Measurements from ENCODE around the gene GATA1. TPM values are rescaled to one million over a fixed set of nuclear protein-coding genes. Genes with fewer than 3 reads are reported as not detected.

Gene GATA1
- total and polyA plus RNA-seq, 10 of the 15 experiments (the other 5 are each of a cell fraction or from before 2014, with no cell fraction given) = 0.24 to 0.36 TPM; not detected in 8

- intact Hi-C loops (cut with micrococcal nuclease; ENCODE audit: unreplicated experiment) (no loop called here), in situ Hi-C loops (cut with MboI) (no loop called here)
- RAD21 ChIA-PET (ENCODE audit: unreplicated experiment) = no interaction called here
- WGBS (ENCODE audit: insufficient coverage, insufficient replicate concordance, low lambda C conversion rate, missing lambda C conversion rate) = 47% methylated on average over 9 of the region's 9 CpGs
- no peak for TF ChIP-seq RELB (IDR thresholded peaks at IDR 0.05; ENCODE audit: low read depth)
- no peak for TF ChIP-seq CHD2 (IDR thresholded peaks at IDR 0.05; ENCODE audit: borderline replicate concordance, low read depth, low read length)
- no peak for TF ChIP-seq RCOR1 (conservative IDR thresholded peaks at IDR 0.05; ENCODE audit: low read depth, low read length)
- TF ChIP-seq MEF2A (IDR thresholded peaks at IDR 0.05; ENCODE audit: insufficient read depth, low read depth, low read length) = no peak
- no peak for TF ChIP-seq JUND (IDR thresholded peaks at IDR 0.05; ENCODE audit: low read depth, low read length)
- H3K4me1 ChIP-seq (ENCODE audit: control insufficient read depth, insufficient read depth, low read length) = no peaks in the 10 kb centered on the region
- no peaks in the 10 kb centered on the region for H3K27me3 ChIP-seq (replicated peaks in 1 of 2; ENCODE audit: control insufficient read depth in 2 of 2, insufficient read depth in 2 of 2, low read length in 1 of 2)
- ATAC-seq = no peak
- no peak overlapping the region for H3K4me2 ChIP-seq (ENCODE audit: control insufficient read depth, insufficient read depth)
- H2AFZ ChIP-seq (ENCODE audit: control insufficient read depth, low read depth, low read length) = no peak overlapping the region
- no peak overlapping the region for H3K4me3 ChIP-seq
- H4K20me1 ChIP-seq (ENCODE audit: control insufficient read depth, insufficient read depth) = no peaks in the 10 kb centered on the region
- no peak for DNase-seq (ENCODE audit: low read depth, low spot score)
- BruUV-seq (replicated peaks) = no TSS peak
- no peak overlapping the region for H3K27ac ChIP-seq (ENCODE audit: control insufficient read depth, insufficient read depth)
- POLR2A ChIA-PET = no interaction called here
- SMC1A ChIA-PET (ENCODE audit: uncharacterized antibody, unreplicated experiment) = no interaction called here
- FAIRE-seq = no peak
- no peak overlapping the region for H3K9ac ChIP-seq (ENCODE audit: control insufficient read depth, insufficient read depth, low read length)
- CTCF ChIA-PET = no interaction called here
- H3K36me3 ChIP-seq (ENCODE audit: control insufficient read depth in 2 of 2, insufficient read depth in 2 of 2, low read length in 1 of 2) = no peaks in the 10 kb centered on the region
- no peaks in the 10 kb centered on the region; the same call in 2 of the 3 replicates for H3K9me3 ChIP-seq (replicated peaks; ENCODE audit: control insufficient read depth, insufficient read depth, low read length)
- H3K79me2 ChIP-seq (ENCODE audit: control insufficient read depth, insufficient read depth, low read length) = no peaks in the 10 kb centered on the region
Observed at GRCh38 chrX:48833542-48834138, 47.2 kb downstream of the GATA1 start.

- ChIA-PET RAD21 (ENCODE audit: unreplicated experiment) (no interaction called here), POLR2A (no interaction called here), CTCF (no interaction called here), SMC1A (ENCODE audit: uncharacterized antibody, unreplicated experiment) (no interaction called here)
- Histone ChIP-seq H3K4me1 (ENCODE audit: control insufficient read depth, insufficient read depth, low read length) (no peaks in the 10 kb centered on the region), H3K9me3 (replicated peaks; ENCODE audit: control insufficient read depth, insufficient read depth, low read length) (no peaks in the 10 kb centered on the region; the same call in 2 of the 3 replicates), H3K9ac (ENCODE audit: control insufficient read depth, insufficient read depth, low read length) (no peak overlapping the region), H3K4me3 (no peak overlapping the region), H4K20me1 (ENCODE audit: control insufficient read depth, insufficient read depth) (no peaks in the 10 kb centered on the region), H2AFZ (ENCODE audit: control insufficient read depth, low read depth, low read length) (no peak overlapping the region), H3K79me2 (ENCODE audit: control insufficient read depth, insufficient read depth, low read length) (no peaks in the 10 kb centered on the region), H3K36me3 (ENCODE audit: control insufficient read depth in 2 of 2, insufficient read depth in 2 of 2, low read length in 1 of 2) (no peaks in the 10 kb centered on the region), H3K27me3 (replicated peaks in 1 of 2; ENCODE audit: control insufficient read depth in 2 of 2, insufficient read depth in 2 of 2, low read length in 1 of 2) (no peaks in the 10 kb centered on the region), H3K4me2 (ENCODE audit: control insufficient read depth, insufficient read depth) (no peak overlapping the region), H3K27ac (ENCODE audit: control insufficient read depth, insufficient read depth) (no peak overlapping the region)
- FAIRE-seq (no peak), DNase-seq (ENCODE audit: low read depth, low spot score) (no peak), ATAC-seq (no peak)
- 39% methylated on average over 7 of the region's 7 CpGs for WGBS (ENCODE audit: insufficient coverage, insufficient replicate concordance, low lambda C conversion rate, missing lambda C conversion rate)
- intact Hi-C loops (cut with micrococcal nuclease; ENCODE audit: unreplicated experiment) = no loop called here
- no peak for TF ChIP-seq IKZF1 (conservative IDR thresholded peaks at IDR 0.05)
- TF ChIP-seq HDAC2 (IDR thresholded peaks at IDR 0.05) = no peak
- TF ChIP-seq PAX8 (IDR thresholded peaks at IDR 0.05) = no peak
- TF ChIP-seq RFX5 (IDR thresholded peaks at IDR 0.05; ENCODE audit: low read depth, low read length) = no peak
- no peak for TF ChIP-seq MYB (IDR thresholded peaks at IDR 0.05; ENCODE audit: borderline replicate concordance, low read depth, low read length)
- TF ChIP-seq IKZF2 (IDR thresholded peaks at IDR 0.05) = no peak
- TF ChIP-seq CEBPZ (IDR thresholded peaks at IDR 0.05; ENCODE audit: low read depth, low read length) = no peak
- BruUV-seq (replicated peaks) = no TSS peak
- in situ Hi-C loops (cut with MboI) = no loop called here
Observed at GRCh38 chrX:48834383-48834709, 48.0 kb downstream of the GATA1 start.

Measured in GM12878 (cell line).